Measurements from ENCODE around the gene RNASET2.

RNASET2 gene

DNA sequence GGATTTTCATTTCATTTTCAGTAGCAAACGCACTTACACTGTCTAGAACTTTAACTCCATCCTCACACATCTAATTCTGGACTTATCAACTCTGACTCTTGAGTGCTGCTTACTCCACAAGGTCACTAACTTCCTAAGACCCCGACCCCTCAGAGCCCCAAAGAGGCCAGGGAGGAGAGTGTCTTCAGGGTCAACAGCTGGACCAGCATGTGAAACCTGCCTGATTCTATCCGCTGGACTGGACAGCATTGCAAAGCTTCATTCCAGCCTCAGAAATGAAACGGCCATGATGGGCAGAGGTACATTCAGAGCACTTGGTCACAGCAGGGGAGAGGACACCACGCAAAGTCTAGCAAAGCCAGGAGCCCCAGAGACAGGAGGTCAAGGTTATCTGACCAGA lies 9.1 kb downstream of the RNASET2 start:
- no peak for DNase-seq (ENCODE audit: low read depth in 2 of 2)

DNA sequence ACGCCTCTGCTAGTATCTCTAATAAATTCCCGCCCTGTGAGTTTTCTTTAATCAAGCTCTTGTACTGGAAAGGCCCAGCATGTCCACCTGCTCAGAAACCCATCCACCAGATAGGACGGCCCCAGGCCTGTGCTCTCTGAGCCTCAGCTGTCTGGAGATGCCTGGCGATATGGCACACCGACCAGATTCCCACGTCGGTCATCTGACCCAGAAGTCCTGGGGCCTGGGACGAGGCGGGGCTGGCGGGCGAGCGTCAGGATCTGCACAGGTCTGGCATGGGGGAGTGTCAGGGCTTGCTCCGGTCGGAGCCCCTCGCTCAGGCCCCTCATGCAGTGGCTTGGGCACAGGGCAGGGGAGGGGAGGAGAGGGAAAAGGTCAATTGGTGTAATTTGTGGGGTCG lies 10.2 kb downstream of the RNASET2 start:
- DNase-seq (ENCODE audit: low read depth in 2 of 2), result no peak

DNA sequence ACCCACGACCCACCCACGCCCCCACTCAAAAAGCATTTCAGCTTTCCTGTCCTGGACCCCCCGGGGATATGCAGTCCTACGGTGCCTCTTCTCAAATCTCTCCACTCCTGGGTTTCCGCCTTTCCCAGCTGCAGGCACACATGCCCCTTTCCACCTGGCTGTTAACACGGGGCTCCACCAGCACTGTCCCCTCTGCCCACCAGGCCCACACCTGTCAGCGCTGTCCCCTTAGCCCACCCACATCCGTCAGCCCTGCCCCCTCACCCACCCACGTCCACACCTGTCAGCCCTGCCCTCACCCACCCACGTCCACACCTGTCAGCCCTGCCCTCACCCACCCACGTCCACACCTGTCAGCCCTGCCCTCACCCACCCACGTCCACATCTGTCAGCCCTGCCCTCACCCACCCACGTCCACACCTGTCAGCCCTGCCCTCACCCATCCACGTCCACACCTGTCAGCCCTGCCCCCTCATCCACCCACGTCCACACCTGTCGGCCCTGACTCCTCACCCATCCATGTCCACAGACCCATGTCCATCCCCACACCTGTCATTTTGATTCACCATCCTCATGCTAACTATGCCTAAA lies 11.6 kb downstream of the RNASET2 start:
- DNase-seq (ENCODE audit: low read depth in 2 of 2), result no peak

DNA sequence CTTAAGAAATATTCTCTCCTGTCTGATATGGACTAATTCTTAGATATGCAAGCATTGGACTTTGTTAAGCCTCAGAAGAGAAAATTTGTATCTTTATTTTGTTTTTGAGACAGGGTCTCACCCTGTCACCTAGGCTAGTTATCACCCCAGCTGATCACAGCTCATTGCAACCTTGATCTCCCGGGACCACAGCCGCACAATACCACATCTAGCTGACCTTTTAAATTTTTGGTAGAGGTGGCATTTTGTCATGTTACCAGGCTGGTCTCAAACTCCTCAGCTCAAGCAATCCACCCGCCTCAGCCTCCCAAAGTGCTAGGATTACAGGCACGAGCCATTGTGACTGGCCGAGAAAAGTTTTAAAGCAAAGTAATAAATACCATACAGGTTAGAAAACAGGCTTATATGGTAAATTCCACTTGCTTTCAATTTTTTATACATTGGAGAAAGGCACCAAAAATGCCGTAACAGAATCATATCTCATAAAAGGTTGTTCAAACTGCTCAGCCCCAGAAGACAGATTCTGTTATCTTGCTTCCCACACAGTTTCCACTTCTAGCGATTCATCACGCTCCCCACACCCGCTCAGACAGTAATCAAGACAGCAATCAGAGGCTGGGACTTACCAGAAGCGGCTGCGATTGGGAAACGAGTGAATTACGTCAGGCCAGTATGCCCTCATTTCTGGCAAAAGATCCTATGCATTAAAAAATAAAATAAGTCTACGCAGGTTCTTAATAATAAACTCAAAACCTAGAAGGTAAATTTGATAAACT lies 13.8 kb downstream of the RNASET2 start:
- DNase-seq (ENCODE audit: low read depth in 2 of 2), result no peak

DNA sequence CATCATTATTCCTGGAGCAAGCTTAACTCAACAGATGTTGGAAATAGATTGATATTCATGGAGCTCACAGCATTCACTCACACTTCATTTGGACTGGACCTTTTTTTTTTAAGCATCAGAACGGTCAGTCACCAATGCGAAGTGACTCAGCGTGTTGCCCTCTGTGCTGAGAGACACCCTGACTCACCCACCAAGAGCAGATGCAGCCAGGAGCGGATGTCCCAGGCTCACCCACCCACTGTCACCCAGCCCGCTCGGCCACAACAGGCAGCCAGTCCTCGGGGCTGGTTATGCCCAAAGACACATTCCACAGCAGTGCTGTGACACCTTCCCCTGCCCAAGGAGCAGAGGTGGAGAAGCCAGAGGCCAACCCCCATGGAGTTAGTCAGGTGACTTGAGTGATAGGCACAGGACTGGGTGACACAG lies 15.7 kb downstream of the RNASET2 start:
- no peak for DNase-seq (ENCODE audit: low read depth in 2 of 2)

DNA sequence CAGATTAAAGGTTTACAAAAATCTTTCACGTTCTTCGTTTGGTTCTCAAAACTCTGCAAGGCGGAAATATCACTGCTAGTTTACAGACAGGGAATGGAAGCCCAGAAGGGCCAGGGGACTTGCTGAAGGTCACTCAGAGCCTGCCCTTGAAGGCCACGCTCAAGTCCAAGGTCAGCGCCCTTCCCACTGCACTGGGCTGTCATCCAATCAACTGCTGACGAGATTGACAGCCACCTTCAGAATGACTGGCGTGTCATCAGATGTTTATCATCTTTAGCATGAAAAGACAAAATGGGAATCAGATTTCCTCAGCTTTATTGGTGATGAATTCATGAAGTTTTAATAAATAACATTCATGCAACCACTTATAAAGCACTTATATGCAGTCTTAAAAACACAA lies 16.5 kb downstream of the RNASET2 start:
- DNase-seq (ENCODE audit: low read depth in 2 of 2), result no peak

DNA sequence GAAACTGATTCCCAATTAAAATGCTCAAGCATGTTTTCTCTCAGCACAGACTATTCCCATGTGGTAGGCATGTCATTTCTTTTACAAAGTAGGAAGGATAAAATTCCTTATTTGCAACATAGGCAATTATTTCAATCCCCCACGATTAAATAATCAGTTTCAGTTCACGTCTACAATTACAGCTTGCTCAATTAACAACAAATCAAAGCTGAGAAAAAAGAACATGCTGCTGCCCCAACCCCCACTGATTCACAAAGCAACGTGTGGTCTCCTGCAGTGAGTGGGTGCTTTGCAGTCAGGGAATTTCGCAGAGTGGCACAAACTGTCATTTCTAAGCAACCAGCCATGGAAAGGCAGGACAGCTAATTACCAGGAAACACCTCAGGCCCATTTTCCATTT lies 17.0 kb downstream of the RNASET2 start:
- DNase-seq (ENCODE audit: low read depth in 2 of 2), result no peak

DNA sequence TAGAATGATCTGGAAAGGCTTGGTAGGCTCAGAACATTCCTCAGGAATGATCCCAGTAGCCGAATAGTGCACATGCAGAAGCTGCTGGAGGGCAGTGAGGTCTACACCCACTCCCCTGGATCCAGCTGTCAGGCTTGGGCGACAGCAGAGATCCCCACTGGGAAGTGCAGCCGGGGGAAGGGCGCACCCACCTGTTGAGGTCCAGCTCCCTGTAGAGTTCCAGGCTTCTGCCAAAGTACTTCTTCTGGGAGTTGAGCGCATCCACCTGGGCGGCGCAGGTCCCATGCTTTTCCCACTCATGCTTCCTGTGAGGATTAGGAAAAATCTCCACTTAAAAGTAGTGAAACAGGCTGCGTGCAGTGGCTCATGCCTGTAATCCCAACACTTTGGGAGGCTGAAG lies 17.6 kb downstream of the RNASET2 start:
- no peak for DNase-seq (ENCODE audit: low read depth in 2 of 2)

DNA sequence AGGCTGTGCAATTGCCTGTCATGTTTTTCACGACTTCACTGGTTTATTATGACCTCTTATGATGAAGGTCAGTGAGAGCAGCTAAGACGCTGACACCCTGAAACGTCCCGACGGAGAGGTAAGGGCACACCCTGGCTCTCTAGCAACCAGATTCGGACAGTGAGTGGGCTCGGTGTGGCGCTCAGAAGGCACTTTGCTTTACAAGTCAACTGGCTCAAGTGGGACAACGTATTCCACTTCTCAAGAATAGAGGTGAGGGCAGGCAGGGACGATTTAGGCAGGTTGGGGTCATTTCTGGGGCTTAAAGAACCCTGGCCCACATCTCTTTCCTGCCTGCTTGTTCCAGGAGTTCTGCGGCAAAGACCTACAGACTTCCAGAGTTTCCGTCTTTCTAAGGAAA lies 18.2 kb downstream of the RNASET2 start:
- no peak for DNase-seq (ENCODE audit: low read depth in 2 of 2)

DNA sequence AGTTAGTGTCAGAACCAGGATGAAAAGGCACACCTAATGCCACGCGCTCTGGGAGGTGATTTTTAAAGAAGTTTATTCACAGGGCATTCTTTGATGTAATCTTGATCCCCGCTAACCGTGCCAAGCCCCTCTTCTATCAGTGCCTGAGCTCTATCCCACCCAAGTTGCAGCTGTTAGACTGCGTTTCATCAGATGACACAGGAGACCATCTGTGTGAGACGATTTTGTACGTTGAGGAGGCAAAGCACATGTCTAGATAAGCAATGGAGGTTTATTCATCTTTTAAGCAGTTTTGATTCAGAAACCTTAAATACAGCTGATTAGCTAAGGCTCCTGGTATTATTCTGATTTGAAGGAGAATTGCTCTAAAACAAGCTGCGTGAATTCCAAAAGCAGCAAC lies 18.6 kb downstream of the RNASET2 start:
- DNase-seq (ENCODE audit: low read depth in 2 of 2), result no peak

DNA sequence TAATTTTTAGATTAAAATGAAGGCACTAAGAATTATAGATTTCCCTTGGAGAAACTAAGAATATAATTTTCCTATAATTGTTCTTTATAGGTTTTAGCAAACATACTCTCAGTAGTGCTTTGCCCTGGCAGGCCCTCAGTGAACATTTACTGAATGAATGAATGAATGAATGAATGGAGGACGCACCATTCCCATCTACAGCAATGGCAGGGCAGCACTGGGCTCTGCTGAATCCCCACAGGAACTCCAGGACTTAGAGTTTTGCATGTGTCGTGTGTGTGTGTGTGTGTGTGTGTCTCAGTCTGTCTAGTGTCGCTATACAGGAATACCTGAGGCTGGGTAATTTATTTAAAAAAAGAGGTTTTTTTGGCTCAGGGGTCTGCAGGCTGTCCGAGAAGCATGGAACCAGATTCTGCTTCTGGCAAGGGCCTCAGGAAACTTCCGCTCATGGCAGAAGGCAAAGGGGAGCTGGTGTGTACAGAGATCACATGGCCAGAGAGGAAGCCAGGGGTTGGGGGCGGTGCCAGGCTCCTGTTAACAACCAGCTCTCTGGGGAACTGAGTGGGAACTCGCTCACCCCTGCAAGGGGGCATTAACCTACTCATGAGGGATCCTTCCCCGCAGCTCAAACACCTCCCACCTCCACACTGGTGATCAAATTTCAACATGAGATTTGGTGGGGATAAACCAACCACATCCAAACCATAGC lies 20.1 kb downstream of the RNASET2 start:
- no peak for DNase-seq (ENCODE audit: low read depth in 2 of 2)

DNA sequence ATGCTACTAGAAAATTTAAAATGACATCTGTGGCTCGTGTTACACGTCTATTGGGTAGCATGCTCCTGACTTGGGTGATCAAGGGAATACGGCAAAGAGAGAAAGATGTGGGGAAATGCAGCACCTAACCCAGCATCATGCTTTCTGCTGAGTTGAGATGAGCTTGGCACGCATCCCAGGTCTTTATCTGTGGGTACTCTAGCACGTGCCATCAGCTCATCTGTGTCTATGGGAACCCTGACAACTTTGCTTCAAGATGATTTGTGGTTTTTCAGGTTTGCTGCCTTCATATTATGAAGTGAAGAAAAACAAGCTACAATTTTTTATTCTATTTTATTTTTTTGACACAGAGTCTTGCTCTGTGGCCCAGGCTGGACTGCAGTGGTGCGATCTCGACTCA lies 21.0 kb downstream of the RNASET2 start:
- DNase-seq (ENCODE audit: low read depth in 2 of 2), result no peak

DNA sequence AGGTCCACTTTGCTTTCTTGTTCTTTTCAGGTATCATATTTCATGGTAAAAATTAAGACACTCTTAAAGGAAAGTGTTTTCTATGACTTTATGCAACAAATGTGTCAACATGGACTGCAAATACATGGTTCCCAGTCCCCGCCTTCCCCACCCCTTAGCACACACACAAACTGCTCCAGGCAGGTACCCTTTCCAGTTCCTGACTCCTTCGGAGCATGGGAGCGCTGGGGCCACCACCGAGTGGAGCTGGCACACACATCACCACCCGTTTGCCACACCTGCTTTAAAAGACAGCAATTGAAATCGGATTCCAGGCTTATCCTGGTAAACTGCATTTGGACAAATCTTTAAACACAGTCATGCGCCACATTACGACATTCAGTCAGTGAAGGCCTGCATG lies 22.2 kb downstream of the RNASET2 start:
- DNase-seq (ENCODE audit: low read depth in 2 of 2), result no peak

DNA sequence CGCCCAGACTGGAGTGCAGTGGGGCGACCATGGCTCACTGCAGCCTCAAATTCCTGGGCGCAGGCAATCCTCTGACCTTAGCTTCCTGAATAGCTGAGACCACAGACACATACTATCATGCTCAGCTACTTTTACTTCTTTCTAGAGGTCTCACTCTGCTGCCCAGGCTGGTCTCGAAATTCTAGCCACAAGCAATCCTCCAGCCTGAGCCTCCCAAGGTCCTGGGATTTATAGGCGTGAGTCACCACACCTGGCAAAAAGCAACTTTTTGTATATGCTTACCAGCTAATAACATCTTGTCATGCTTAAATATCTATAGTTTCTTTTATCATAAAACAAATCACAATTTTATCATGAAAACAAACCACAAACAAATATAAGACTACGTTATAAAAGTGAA lies 23.0 kb downstream of the RNASET2 start:
- DNase-seq (ENCODE audit: low read depth in 2 of 2), result no peak

DNA sequence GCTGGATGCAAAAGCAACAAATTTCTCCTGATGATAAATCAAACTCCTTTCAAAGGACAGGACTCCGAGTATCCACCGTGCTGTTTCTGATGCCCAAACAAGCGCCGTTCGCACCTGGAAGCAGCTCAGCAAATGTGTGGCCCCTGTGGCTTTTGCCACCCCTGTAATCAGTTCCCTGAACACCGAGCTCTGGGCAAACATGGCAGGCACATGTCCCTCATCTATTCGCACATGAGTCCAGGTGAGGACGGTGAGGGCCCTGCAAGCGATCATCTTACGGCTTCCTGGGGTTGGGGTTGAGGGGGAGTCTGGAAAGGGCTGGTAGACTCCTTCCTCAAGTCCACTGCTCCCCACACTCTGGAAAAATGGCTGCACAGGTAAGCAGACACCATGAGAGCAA lies 23.7 kb downstream of the RNASET2 start:
- DNase-seq (ENCODE audit: low read depth in 2 of 2), result no peak

DNA sequence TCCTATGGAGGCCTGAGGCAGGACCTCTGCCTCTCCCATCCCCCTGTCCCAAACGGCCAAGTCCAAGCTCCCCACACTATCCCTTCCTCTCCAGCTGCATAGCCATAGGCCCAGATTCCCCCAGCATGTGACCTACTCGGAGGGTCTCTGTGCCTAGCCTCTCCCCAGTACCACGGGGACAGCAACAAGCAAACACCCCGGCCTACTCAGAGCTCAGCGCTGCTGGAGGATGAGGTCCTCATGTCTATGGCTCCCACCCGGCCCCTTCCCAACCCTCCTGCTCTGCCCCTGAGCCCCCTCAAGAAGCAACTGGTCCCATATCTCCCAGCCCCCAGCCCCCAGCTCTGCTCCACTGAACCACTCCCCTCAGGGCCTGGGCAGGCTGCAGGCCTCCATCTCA lies 24.2 kb downstream of the RNASET2 start:
- DNase-seq (ENCODE audit: low read depth in 2 of 2), result no peak

DNA sequence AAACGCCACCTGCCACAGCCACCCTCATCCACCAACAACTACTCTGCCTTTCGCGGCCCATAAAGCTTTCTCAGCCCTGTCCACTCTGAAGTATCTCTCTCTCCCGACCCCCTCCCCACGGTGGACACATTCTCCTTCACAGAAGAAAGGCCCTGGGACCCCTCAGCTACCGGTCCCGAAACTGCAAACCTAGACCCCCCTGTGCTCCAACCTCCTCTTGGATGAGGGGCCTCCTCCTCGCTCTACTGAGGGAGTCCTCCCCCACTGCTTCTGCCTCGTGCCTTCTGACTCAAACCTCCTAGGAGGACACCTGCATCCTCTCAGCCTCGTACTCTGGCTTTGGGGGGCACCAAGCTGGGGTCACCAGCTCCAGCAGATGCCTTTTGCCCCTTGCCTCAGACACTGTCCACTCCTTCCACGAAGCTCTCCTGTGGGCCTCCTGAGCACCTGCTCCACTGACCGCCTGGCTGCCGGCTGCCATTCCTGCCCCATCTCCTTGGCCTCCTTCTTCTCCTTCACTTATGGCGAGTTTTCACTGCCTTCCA lies 24.9 kb downstream of the RNASET2 start:
- DNase-seq (ENCODE audit: low read depth in 2 of 2), result no peak

DNA sequence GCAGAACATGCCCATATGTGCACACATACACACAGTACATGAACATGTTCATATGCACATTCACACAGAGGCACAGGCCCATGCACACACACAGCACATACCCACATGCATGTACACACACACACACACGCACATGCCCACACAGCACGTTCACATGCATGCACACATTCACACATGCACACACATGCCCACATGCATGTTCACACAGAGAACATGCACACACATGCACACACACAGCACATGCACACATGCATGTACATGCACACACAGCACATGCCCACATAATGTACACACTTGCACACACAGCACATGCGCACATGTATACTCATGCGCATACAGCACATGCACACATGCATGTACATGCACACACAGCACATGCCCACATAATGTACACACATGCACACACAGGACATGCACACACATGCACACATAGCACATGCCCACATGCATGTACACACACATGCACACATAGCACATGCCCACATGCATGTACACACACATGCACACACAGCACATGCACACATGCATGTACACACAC lies 25.9 kb downstream of the RNASET2 start:
- DNase-seq (ENCODE audit: low read depth in 2 of 2), result no peak

DNA sequence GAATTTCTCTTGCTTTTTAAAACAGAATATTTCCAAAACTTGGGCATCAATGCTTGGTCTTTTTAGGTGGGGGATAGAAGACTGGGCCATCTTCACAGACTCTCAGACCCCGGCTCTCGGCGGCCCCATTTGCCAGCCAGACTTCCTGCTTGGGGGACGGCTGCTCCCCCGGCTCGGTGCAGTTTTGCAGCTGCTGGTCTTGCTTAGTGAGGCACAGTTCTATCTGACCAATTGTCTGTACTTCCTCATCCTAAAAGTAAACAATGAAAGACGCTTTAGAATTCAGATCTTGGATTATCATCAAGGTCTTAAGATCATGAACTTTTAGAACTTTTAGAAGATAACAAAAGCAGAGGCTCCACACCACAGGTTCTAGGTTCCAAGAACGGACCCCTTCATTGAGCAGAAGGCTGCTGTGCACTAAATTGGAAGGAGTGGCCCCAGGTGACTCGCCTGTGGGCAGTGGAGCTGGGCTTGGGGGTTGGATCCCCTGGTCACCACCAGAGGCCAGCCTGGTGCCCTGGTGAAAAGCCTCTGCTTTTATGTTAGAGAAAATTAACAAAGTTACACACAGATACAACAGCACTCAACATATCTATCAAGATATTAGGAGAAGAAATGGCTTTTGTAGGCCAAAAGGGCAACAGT lies 26.7 kb downstream of the RNASET2 start:
- DNase-seq (ENCODE audit: low read depth in 2 of 2), result no peak

DNA sequence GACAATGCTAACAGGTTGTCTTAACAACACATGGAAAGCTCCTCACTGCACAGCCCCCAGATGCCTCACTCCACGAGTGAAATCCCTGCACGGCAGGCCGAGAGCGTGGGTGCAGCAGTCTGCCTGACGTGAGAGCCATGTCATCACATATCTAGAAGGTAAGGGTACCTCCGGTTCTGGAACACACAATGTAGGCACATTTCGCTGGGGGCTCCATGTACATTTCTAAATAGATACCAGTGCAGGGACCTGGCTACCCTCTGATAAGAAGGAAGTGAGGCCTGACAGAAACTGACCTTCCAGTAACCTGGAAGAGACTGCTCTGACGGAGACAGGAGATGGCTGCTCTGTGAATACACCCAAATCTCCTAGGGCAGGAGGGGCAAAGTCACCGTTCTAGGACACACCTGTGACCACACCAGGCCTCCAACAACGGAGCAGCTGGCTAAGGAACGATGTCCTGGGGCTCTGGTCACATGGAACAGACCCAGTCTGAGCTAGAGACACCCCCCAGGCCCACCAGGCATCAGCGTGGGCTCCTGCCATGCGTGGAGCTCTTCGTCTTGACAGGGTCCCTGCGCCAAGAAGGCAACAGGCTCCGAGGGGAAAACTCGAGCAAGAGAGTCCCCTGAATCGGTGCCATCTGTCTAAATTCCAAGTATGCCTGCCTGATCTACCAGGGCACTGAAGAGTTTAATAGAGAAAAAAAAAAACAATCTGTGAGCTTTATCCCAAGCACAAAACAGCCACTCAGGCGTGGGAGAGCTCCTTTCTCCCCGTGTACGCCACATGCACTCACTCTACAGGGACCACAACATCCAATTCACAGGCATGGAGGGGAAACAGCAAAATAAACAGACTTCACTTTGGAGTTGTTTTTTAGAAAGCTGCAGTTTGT lies 27.5 kb downstream of the RNASET2 start:
- DNase-seq (ENCODE audit: low read depth in 2 of 2), result no peak

Data from activated CD4-positive, alpha-beta T cell treated with anti-CD3 and anti-CD28 coated beads for 24 hours (primary cell).